ENCODE results near the gene MAP3K4. TPM values are rescaled to one million over a fixed set of nuclear protein-coding genes. Genes with fewer than 3 reads are reported as not detected.

Gene MAP3K4
- total and polyA plus RNA-seq, 2 of the 8 experiments (the other 6 are each of a cell fraction or from before 2014, with no cell fraction given): 16.6 to 51.6 TPM

DNA sequence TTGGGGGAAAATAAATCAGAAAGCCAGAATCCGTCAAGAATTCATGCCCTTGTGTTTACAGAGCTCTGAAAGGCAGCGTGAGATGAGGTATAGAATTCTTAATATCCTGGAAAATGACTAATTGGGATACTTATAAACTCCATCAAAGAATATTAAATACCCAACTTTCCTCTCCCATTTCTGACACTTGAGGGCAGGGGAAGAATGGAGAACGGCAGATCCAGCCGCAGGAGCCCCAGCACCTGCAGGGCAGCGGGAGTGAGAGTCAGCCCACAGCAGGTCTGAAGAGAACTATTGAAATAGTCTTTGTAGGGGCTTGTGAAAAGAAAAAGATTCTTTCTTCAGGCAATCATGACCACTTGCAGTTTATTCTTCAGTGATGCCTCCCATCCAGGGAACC, 175.1 kb downstream of the MAP3K4 start:
- 93% methylated on average over 5 of the region's 5 CpGs; no CpG with 5 or more reads in 1 of the 2 experiments for WGBS, 2 experiments (ENCODE audit: extremely low coverage in 1 of 2, insufficient coverage in 1 of 2, insufficient read length in 1 of 2, insufficient replicate concordance in 2 of 2, low coverage in 1 of 2, low lambda C conversion rate in 2 of 2, missing lambda C conversion rate in 1 of 2)
- H3K9me3 ChIP-seq (ENCODE audit: insufficient read depth in 2 of 2, low read depth in 1 of 2, low read length in 1 of 2): no peaks in the 10 kb centered on the region
- no peak overlapping the region for H3K14ac ChIP-seq (ENCODE audit: insufficient read length)
- H2BK20ac ChIP-seq (ENCODE audit: low read length): no peak overlapping the region
- H3K18ac ChIP-seq (ENCODE audit: extremely low read depth, low read length): no peak overlapping the region
- no peak overlapping the region for H3K4me3 ChIP-seq (ENCODE audit: extremely low read depth in 1 of 4, insufficient read depth in 2 of 4, low read depth in 3 of 4, low read length in 4 of 4)
- no peak overlapping the region for H4K5ac ChIP-seq (ENCODE audit: insufficient read length, low read depth, low read length)
- H3K4me2 ChIP-seq (ENCODE audit: insufficient read depth in 1 of 2, low read depth in 2 of 2, low read length in 2 of 2): no peak overlapping the region
- no peak for DNase-seq (ENCODE audit: low read depth in 1 of 2, low spot score in 2 of 2)
- H2AFZ ChIP-seq (ENCODE audit: low read length): no peak overlapping the region
- H2BK5ac ChIP-seq (ENCODE audit: low read depth, low read length): no peak overlapping the region
- H3K4ac ChIP-seq (replicated peaks; ENCODE audit: insufficient read length, low read depth, low read length): no peak overlapping the region
- ChIA-PET CTCF (ENCODE audit: partially characterized antibody) (interaction anchor here (1.4 to 3.5 kb wide), 4 partner anchors 102 to 211 kb away, joined by 3 to 15 read pairs (median 4); no protein-coding TSS in a partner anchor), POLR2A (ENCODE audit: partially characterized antibody) (no interaction called here)
- no peaks in the 10 kb centered on the region for H3K27me3 ChIP-seq (replicated peaks in 1 of 4; ENCODE audit: control insufficient read depth in 3 of 4, extremely low read depth in 1 of 4, insufficient read depth in 3 of 4, low read length in 3 of 4)
- no peak overlapping the region for H3K23ac ChIP-seq (ENCODE audit: insufficient read length)
- H3K79me2 ChIP-seq (ENCODE audit: control insufficient read depth in 1 of 2, insufficient read depth in 2 of 2, low read length in 2 of 2): peaks cover 0 to 9% of the 10 kb centered on the region in 2 experiments; a peak in 1 of 4 replicates
- no peaks in the 10 kb centered on the region for H3K23me2 ChIP-seq (ENCODE audit: low read depth, low read length)
- no peak overlapping the region for H2BK12ac ChIP-seq (ENCODE audit: low read depth, low read length)
- H3K36me3 ChIP-seq (ENCODE audit: control insufficient read depth in 2 of 4, insufficient read depth in 4 of 4, low read length in 3 of 4): peaks cover 0 to 17% (median 1%) of the 10 kb centered on the region in 4 experiments; a peak in 3 of 8 replicates
- H3K79me1 ChIP-seq (ENCODE audit: low read depth, low read length): peaks cover 9% of the 10 kb centered on the region
- no peak overlapping the region for H4K8ac ChIP-seq (ENCODE audit: extremely low read depth, insufficient read depth, low read length)
- H2BK120ac ChIP-seq (replicated peaks; ENCODE audit: low read depth, low read length): no peak overlapping the region
- H2AK5ac ChIP-seq (ENCODE audit: low read depth, low read length): no peak overlapping the region
- H4K20me1 ChIP-seq (replicated peaks in 1 of 2; ENCODE audit: control insufficient read depth in 1 of 2, insufficient read depth in 2 of 2, low read length in 2 of 2): peaks cover 0 to 4% of the 10 kb centered on the region in 2 experiments
- H3K27ac ChIP-seq (ENCODE audit: low read depth, low read length): no peak overlapping the region
- no peak overlapping the region for H4K91ac ChIP-seq (replicated peaks; ENCODE audit: insufficient read length, low read length)
- TF ChIP-seq RAD21 (IDR thresholded peaks at IDR 0.05 in 1 of 2, conservative IDR thresholded peaks at IDR 0.05 in 1 of 2; ENCODE audit: low read depth in 2 of 2, low read length in 2 of 2): peak; percentile 18 to 26; a peak in 2 of 4 replicates
- TF ChIP-seq KDM1A (IDR thresholded peaks at IDR 0.05; ENCODE audit: borderline replicate concordance, low read length): no peak
- no peak for TF ChIP-seq SP4 (IDR thresholded peaks at IDR 0.05; ENCODE audit: low read length)
- FAIRE-seq: no peak
- no peak overlapping the region for H3K9ac ChIP-seq (replicated peaks in 1 of 4; ENCODE audit: extremely low read depth in 1 of 4, low read depth in 3 of 4, low read length in 3 of 4)
- H2BK15ac ChIP-seq (ENCODE audit: low read length): no peak overlapping the region
- H3K56ac ChIP-seq (replicated peaks; ENCODE audit: insufficient read length, low read depth, low read length): no peak overlapping the region
- H3K4me1 ChIP-seq (replicated peaks in 1 of 4; ENCODE audit: control insufficient read depth in 3 of 4, insufficient read depth in 4 of 4, low read length in 3 of 4): peaks cover 2 to 21% (median 18%) of the 10 kb centered on the region in 4 experiments
